Activated naive CD4-positive, alpha-beta T cell treated with anti-CD3 and anti-CD28 coated beads, Interleukin-2, amount 50 U/mL, for 24 hours (primary cell): ENCODE data around the gene SLAMF9.

Experiments
- H3K27ac Mint-ChIP-seq: one replicate; pipeline ENCODE4 v1.8.0; 2021; ENCODE audit warnings: mild to moderate bottlenecking, mixed read lengths
- H3K27me3 Mint-ChIP-seq: one replicate; pipeline ENCODE4 v1.8.0; 2021; ENCODE audit warnings: mixed read lengths
- H3K36me3 Mint-ChIP-seq: one replicate; pipeline ENCODE4 v1.8.0; 2021; ENCODE audit warnings: mixed read lengths
- H3K4me1 Mint-ChIP-seq: one replicate; pipeline ENCODE4 v1.8.0; 2021; ENCODE audit warnings: mixed read lengths
- H3K4me3 Mint-ChIP-seq: one replicate; pipeline ENCODE4 v1.8.0; 2021; ENCODE audit warnings: mild to moderate bottlenecking, mixed read lengths
- H3K9me3 Mint-ChIP-seq: one replicate; pipeline ENCODE4 v1.8.0; 2021; ENCODE audit warnings: mixed read lengths

SLAMF9 gene

GRCh38 chr1:159924791-159925718 lies 29.0 kb downstream of the SLAMF9 start, which contains the start of gene TAGLN2:
Gene TAGLN2 (minus strand): TSS chr1:159925507. CDS start chr1:159920509, 4,998 bp downstream.
- Mint-ChIP-seq H3K9me3 (no peaks in the 10 kb centered on the region), H3K36me3 (peaks cover 7% of the 10 kb centered on the region), H3K27me3 (no peaks in the 10 kb centered on the region), H3K4me1 (peaks cover 60% of the 10 kb centered on the region), H3K27ac (peak within 1 kb of the TSS; percentile 98), H3K4me3 (peak within 1 kb of the TSS; percentile 97)

- Mint-ChIP-seq H3K9me3 (no peaks in the 10 kb centered on the region), H3K27me3 (no peaks in the 10 kb centered on the region), H3K4me1 (peaks cover 67% of the 10 kb centered on the region), H3K4me3 (peak overlapping the region; percentile 97), H3K36me3 (peaks cover 10% of the 10 kb centered on the region), H3K27ac (peak overlapping the region; percentile 98)
Observed at GRCh38 chr1:159924025-159924790, 29.8 kb downstream of the SLAMF9 start.

DNA sequence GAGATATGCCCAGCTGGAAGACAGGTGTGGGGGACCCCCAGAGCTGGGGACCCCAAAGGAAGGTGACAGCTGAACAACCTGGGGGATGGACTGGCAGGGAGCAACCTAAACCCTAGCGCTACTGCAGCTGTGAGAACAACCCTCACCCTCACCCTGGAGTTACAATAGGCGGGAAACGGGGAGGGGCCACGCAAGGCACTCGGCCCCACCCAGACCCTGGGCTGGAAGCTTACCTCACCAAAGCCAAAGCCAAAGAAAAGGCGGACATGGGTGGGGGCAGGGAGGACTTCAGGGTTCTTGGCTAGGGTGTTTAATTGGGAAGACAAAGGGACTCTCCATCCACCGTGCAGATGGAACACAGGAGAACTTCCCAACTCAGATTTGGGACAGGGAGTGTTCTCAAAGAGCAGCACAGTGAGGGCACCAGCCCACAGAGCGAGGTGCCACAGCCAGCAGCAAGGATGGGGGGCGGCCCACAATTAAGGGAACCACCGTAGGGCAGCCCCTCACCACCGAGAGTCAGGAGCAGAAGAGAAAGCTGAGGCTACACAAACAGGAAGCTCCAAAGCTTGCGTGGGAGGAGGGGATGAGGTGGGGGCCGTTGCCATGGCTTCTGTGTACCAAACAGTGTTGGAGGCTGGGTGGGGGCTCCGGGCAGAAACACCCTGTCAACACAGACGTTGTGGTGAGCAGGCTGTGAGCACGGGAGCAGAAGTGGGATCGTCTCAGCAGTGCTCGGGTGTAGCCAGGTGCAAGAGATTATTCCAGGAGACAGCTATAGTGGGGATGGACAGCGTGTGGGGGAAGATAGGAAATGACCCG lies 30.6 kb downstream of the SLAMF9 start:
- peaks cover 10% of the 10 kb centered on the region for H3K36me3 Mint-ChIP-seq
- no peaks in the 10 kb centered on the region for H3K9me3 Mint-ChIP-seq
- peaks cover 68% of the 10 kb centered on the region for H3K4me1 Mint-ChIP-seq

DNA sequence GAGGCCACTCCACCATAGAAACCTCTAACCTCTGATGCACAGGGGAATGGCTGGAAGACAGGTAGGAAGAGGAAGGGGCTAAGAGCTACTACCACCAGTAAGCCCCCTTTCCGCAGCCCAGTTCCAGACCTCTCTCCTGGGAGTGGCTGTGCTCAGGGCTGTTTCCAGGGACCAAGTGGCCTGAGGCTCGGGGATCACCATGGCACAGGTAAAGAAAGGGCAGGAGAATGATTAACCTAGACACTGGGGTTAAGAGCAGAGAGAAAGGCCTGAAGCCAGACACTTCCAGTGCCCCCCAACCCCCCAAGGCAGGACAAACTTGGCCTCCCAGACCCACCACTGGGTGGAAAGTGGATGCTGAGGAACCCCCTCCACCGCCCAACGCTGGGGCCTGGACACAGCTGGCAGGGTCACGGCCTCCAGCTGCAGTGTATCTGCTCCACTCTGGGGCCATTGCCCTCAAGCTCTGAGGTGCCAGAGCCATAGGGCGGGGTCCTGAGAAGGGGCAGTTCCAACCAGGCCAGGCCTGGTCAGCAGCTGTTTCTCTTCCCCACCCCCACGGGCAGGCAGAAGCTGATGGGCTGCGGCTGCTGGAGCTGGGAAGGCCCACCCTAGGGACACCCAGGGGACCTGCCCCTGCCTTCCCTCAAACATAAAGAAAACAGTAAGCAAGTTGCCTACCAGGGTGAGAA lies 31.4 kb downstream of the SLAMF9 start:
- peaks cover 13% of the 10 kb centered on the region for H3K36me3 Mint-ChIP-seq
- H3K4me1 Mint-ChIP-seq, result peaks cover 74% of the 10 kb centered on the region

More for the DNA sequence above, 30.6 kb downstream of the SLAMF9 start:
- Mint-ChIP-seq H3K4me3 (peak overlapping the region; percentile 97), H3K27ac (peak overlapping the region; percentile 98), H3K27me3 (no peaks in the 10 kb centered on the region)

GRCh38 chr1:159921700-159922504 lies 32.1 kb downstream of the SLAMF9 start:
- Mint-ChIP-seq H3K4me3 (peak overlapping the region; percentile 97), H3K36me3 (peaks cover 13% of the 10 kb centered on the region), H3K27ac (peak overlapping the region; percentile 73), H3K9me3 (no peaks in the 10 kb centered on the region), H3K4me1 (peaks cover 77% of the 10 kb centered on the region), H3K27me3 (no peaks in the 10 kb centered on the region)

More for the DNA sequence above, 31.4 kb downstream of the SLAMF9 start:
- Mint-ChIP-seq H3K27me3 (no peaks in the 10 kb centered on the region), H3K9me3 (no peaks in the 10 kb centered on the region), H3K4me3 (peak overlapping the region; percentile 97), H3K27ac (peak overlapping the region; percentile 98)

DNA sequence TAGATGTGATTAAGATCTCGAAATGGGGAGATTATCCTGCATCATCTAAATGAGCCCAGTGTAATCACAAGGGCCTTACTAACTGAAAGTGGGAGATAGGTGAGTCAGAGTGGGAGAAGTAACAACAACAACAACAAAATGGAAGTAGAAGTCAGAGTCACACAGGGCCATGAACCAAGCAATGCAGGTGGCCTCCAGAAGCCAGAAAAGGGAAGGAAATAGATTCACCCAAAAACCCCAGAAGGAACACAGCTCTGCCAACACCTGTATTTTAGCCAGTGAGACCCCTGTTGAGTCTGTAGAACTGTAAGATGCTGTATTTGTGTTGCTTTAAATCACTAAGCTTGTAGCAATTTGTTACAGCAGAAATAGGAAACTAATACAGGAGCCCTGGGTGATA lies 32.8 kb downstream of the SLAMF9 start:
- H3K9me3 Mint-ChIP-seq, result no peaks in the 10 kb centered on the region
- H3K4me1 Mint-ChIP-seq, result peaks cover 74% of the 10 kb centered on the region
- peak overlapping the region; percentile 97 for H3K4me3 Mint-ChIP-seq
- no peaks in the 10 kb centered on the region for H3K27me3 Mint-ChIP-seq
- H3K27ac Mint-ChIP-seq, result peak overlapping the region; percentile 73
- peaks cover 13% of the 10 kb centered on the region for H3K36me3 Mint-ChIP-seq

- Mint-ChIP-seq H3K9me3 (no peaks in the 10 kb centered on the region), H3K4me3 (no peak overlapping the region), H3K27me3 (no peaks in the 10 kb centered on the region), H3K27ac (peak overlapping the region; percentile 73), H3K4me1 (peaks cover 71% of the 10 kb centered on the region), H3K36me3 (peaks cover 13% of the 10 kb centered on the region)
Observed at GRCh38 chr1:159920651-159921050, 33.4 kb downstream of the SLAMF9 start.

GRCh38 chr1:159920202-159920601 lies 33.8 kb downstream of the SLAMF9 start:
- Mint-ChIP-seq H3K27me3 (no peaks in the 10 kb centered on the region), H3K27ac (peak overlapping the region; percentile 23), H3K4me3 (no peak overlapping the region), H3K36me3 (peaks cover 11% of the 10 kb centered on the region), H3K4me1 (peaks cover 69% of the 10 kb centered on the region), H3K9me3 (no peaks in the 10 kb centered on the region)

DNA sequence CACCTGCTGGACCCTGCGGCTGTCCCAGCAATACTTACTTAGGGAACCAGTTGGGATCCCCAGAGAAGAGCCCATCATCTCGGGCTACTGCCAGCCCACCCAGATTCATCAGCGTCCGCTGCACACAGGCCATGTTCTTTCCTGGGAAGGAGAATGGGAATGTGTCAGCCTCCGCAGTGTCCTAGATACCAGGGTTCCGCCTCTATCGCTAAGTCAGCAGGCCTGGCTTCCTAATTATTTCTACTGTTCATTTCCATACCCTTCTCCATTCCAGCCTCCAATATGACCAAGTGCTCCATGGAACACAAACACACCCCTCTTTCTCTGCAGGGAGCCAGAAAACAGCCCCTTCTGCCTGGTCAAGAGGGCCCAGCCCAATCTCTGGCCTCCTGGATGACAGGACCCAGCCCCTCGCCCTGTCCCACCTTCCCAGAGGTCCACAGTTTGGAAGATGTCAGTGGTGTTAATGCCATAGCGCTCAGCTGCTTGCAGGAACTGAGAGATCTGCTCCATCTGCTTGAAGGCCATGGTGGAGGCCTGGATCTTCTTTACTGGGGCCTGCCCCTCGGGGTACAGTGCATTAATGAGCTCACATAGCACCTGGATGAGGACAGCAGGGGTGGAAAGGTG lies 34.7 kb downstream of the SLAMF9 start:
- H3K27me3 Mint-ChIP-seq, result no peaks in the 10 kb centered on the region
- peaks cover 13% of the 10 kb centered on the region for H3K36me3 Mint-ChIP-seq
- no peaks in the 10 kb centered on the region for H3K9me3 Mint-ChIP-seq
- peak overlapping the region; percentile 23 for H3K4me3 Mint-ChIP-seq
- peak overlapping the region; percentile 23 for H3K27ac Mint-ChIP-seq
- H3K4me1 Mint-ChIP-seq, result peaks cover 78% of the 10 kb centered on the region

DNA sequence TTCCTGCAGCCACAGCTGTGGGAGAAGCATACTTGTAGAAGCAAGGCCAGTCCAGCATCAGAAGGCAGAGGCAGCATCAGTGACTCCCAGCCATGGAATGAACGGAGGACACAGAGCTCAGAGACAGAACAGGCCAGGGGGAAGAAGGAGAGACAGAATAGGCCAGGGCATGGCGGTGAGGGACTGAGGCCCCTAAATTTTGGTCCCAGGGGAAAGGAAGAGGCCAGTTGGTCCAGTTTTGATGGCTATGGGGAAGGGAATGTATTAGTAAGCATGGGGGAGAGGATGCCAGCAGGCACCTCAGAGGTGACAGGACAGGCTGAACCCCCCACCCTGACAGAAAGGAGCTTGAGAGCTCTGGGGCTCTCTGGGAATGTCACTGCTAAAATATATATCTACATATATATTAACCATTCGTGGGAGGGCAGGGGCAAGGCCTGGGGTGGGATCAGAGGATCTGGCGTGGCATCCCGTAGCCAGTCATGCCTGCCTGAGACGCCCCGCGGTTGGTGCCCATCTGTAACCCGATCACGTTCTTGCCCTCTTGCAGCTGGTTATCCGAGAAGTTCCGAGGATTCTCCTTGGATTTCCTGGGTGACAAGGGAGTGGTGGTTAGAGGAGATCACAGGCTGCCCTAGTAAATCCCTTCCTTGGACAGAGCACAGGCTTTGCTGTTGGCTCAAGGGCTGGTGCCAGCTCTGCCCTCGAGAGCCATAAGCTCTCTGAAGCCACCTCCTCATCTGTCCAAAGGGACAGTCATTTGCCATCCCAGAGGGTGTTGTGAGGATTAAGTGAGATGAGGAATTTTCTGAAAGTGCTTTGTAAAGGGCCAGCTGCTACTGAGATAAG lies 35.5 kb downstream of the SLAMF9 start:
- Mint-ChIP-seq H3K4me3 (no peak overlapping the region), H3K27me3 (no peaks in the 10 kb centered on the region), H3K36me3 (peaks cover 13% of the 10 kb centered on the region), H3K4me1 (peaks cover 79% of the 10 kb centered on the region), H3K27ac (peak overlapping the region; percentile 83), H3K9me3 (no peaks in the 10 kb centered on the region)

DNA sequence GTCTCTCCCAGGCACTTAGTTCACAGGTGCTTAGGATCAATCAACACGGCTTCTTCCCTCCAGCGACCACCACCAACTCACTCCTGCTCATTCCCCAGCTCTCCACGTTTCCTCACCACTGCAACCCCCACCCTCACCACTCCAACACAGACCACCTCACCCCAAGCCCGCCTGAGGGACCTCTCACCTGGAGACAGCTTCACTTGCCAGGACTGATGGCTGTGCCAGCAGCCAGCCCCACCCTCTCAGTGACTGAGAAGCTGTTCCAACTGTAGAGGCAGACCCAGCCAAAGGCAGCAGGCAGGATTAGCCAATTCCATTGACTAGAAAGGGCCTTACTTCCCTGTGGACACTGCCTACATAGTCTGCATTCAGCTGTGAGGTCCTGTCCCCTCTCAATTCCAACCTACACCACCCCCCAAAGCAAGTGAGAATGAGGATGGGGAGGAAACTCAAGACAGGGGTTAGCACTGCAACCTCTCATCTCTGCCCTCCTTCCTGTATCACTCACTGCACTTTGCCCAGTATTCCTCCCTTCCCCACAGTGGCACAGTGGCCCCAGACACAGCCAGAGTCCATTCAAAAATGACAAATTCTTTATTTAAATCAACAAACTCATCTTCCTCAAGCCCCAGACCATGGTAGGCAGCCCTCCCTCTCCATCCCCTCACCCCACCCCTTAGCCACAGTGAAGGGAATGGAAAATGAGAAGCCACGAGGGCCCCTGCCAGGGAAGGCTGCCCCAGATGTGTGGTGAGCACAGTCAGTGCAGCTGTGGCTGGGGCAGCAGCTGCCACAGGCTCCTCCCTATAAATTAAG lies 36.3 kb downstream of the SLAMF9 start:
- H3K4me1 Mint-ChIP-seq, result peaks cover 79% of the 10 kb centered on the region
- H3K4me3 Mint-ChIP-seq, result no peak overlapping the region
- peak overlapping the region; percentile 83 for H3K27ac Mint-ChIP-seq
- peaks cover 13% of the 10 kb centered on the region for H3K36me3 Mint-ChIP-seq
- no peaks in the 10 kb centered on the region for H3K9me3 Mint-ChIP-seq
- no peaks in the 10 kb centered on the region for H3K27me3 Mint-ChIP-seq

DNA sequence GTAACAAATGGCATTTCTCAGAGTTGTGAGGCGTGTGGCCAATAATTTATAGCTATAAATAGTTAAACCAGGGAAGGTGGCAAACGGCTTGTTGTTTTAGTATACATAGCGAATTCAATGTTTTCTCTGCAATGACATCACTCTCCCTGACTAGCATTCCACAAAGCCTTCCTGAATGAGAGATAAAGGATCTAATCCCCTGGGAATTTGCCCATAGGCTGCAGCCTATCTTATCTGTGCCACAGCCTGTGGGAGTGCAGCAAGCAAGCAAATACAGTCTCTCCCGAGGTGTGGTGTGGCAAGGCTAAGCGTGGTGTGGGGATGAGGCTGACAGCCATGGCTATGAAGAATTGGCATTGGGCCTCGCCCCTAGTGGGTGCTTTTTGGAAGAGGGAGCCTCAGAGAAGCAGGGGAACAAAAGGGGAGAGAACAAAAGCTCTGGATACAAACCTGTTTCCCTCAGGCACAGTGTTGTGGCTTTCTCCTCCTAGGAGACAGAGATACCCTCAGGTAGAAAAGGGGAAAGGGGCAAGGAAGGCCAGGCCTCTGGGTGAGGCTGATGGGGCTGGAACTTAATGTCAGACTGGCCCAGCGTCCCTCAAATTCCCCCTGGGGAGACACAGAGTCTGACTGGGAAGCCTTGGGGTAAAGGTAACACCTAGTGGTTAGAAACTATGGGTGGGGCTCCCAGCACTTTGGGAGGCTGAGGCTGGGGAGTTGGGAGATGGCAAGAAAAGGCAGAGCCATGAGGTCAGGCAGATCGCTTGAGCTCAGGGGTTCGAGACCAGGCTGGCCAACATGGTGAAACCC lies 37.6 kb downstream of the SLAMF9 start:
- no peak overlapping the region for H3K4me3 Mint-ChIP-seq
- no peaks in the 10 kb centered on the region for H3K9me3 Mint-ChIP-seq
- peak overlapping the region; percentile 8 for H3K27ac Mint-ChIP-seq
- peaks cover 13% of the 10 kb centered on the region for H3K36me3 Mint-ChIP-seq
- no peaks in the 10 kb centered on the region for H3K27me3 Mint-ChIP-seq
- peaks cover 79% of the 10 kb centered on the region for H3K4me1 Mint-ChIP-seq
